H1 (cell line): ENCODE results near the gene EFCAB6. TPM values are rescaled to one million over a fixed set of nuclear protein-coding genes. Genes with fewer than 3 reads are reported as not detected.

Source experiments
- ASH2L ChIP-seq: fragments of 200-600, 300-600 bp; sonication (generic); IDR thresholded peaks from one replicate; pipeline ENCODE4 v1.7.1; 2017; ENCODE audit warnings: low read length
- EZH2 ChIP-seq: fragments of 200-600 bp; sonication (generic); IDR thresholded peaks from 2 replicates; pipeline ENCODE4 v1.7.1; 2012; ENCODE audit warnings: low read depth, mild to moderate bottlenecking, moderate library complexity, low read length, inconsistent platforms; ENCODE audit not compliant: severe bottlenecking
- POLR2A ChIP-seq, 2 experiments: IDR thresholded peaks; 1 replicate in 1 of 2; 2 replicates in 1 of 2; pipeline ENCODE4 v1.6.1; 2011; ENCODE audit warnings: low read depth in 2 of 2, low read length in 2 of 2, mild to moderate bottlenecking in 2 of 2; ENCODE audit errors: control extremely low read depth in 1 of 2
- RAD21 ChIP-seq, 2 experiments: IDR thresholded peaks in 1 of 2; conservative IDR thresholded peaks in 1 of 2; 2 replicates each; pipeline ENCODE4 v1.6.1; 2011; ENCODE audit warnings: low read depth in 2 of 2, low read length in 2 of 2, improper control_type of control experiment in 1 of 2, inconsistent platforms in 1 of 2, mild to moderate bottlenecking in 1 of 2, moderate library complexity in 1 of 2
- polyA plus RNA-seq, 7 experiments: library from polyadenylated mRNA; depleted of rRNA in 3 of 7; stranded (reverse) in 5 of 7; unstranded in 2 of 7; fragments of >200 nt in 5 of 7; fragments of 200-250 nt in 2 of 7; gene quantifications; 1 replicate in 5 of 7; 2 replicates in 1 of 7; 4 replicates in 1 of 7; pipeline versions ENCODE4 v1.2.1 to v1.2.3, GENCODE V29; 2011 to 2013; ENCODE audit warnings: missing spikeins in 2 of 7, mixed read lengths in 2 of 7
- total RNA-seq: library from RNA; stranded (reverse); fragmentation: NEBNext Ultra II Directional; extraction: Animal tissue kit (Norgen Biotek cat#: 25700); gene quantifications from 2 replicates; pipeline ENCODE4 v1.2.1, GENCODE V29; 2021
- TF ChIP-seq, protein P1 (sequence below), 3 experiments: IDR thresholded peaks; 1 replicate in 2 of 3; 2 replicates in 1 of 3; pipeline versions ENCODE4 v1.5.1 to v1.6.1; 2011; ENCODE audit warnings: low read length in 3 of 3, mild to moderate bottlenecking in 3 of 3, inconsistent platforms in 2 of 3, low read depth in 1 of 3, moderate library complexity in 1 of 3; ENCODE audit not compliant: insufficient read depth in 1 of 3; ENCODE audit errors: control extremely low read depth in 1 of 3
- TF ChIP-seq, protein P2 (sequence below): IDR thresholded peaks from 2 replicates; pipeline ENCODE4 v1.6.1; 2012; ENCODE audit warnings: inconsistent platforms

Gene EFCAB6
- total and polyA plus RNA-seq, 2 of the 8 experiments (the other 6 are each of a cell fraction or from before 2014, with no cell fraction given), result 0.32 to 1.7 TPM

DNA sequence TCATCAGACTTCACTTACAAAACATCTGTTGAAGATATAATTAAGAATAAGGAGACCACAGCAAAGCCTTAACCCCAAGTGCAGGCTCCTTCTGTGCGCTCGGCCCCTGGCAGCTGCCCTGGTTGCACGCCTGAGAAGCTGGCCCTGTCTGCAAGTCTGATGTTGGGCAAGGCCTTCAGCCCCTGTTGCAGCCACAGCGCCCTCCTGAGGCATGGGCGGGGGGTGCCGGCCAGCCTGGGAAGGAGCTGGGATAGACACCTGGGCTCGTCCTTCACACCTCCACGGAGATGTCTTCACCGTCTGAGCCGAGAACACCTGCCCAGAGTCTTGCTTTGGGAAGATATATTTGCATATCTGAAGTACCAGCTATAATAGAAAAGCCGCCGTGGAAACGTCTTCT lies 296.2 kb downstream of the EFCAB6 start (continued):
- TF ChIP-seq, protein P1, sequence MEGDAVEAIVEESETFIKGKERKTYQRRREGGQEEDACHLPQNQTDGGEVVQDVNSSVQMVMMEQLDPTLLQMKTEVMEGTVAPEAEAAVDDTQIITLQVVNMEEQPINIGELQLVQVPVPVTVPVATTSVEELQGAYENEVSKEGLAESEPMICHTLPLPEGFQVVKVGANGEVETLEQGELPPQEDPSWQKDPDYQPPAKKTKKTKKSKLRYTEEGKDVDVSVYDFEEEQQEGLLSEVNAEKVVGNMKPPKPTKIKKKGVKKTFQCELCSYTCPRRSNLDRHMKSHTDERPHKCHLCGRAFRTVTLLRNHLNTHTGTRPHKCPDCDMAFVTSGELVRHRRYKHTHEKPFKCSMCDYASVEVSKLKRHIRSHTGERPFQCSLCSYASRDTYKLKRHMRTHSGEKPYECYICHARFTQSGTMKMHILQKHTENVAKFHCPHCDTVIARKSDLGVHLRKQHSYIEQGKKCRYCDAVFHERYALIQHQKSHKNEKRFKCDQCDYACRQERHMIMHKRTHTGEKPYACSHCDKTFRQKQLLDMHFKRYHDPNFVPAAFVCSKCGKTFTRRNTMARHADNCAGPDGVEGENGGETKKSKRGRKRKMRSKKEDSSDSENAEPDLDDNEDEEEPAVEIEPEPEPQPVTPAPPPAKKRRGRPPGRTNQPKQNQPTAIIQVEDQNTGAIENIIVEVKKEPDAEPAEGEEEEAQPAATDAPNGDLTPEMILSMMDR (IDR thresholded peaks at IDR 0.05; ENCODE audit: control extremely low read depth in 1 of 3, insufficient read depth in 1 of 3, low read depth in 1 of 3, low read length in 3 of 3), result peak; percentile 80 to 89 (median 86)
- TF ChIP-seq POLR2A (IDR thresholded peaks at IDR 0.05; ENCODE audit: control extremely low read depth in 1 of 2, low read depth in 2 of 2, low read length in 2 of 2) (no peak), EZH2 (no peak), ASH2L (no peak), RAD21 (IDR thresholded peaks at IDR 0.05 in 1 of 2, conservative IDR thresholded peaks at IDR 0.05 in 1 of 2; ENCODE audit: low read depth in 2 of 2, low read length in 2 of 2) (peak; percentile 63 to 79)
- TF ChIP-seq, protein P2, sequence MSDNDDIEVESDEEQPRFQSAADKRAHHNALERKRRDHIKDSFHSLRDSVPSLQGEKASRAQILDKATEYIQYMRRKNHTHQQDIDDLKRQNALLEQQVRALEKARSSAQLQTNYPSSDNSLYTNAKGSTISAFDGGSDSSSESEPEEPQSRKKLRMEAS, result peak; percentile 20; the same call in 1 of the 2 replicates
- TF ChIP-seq, all 59 proteins: peak for 5
